T-helper 9 cell (primary cell): ENCODE data around the gene ECSCR.
"Not testable (repeated sequence)": the region's sequence is repeated elsewhere in the genome, so short reads cannot be mapped to it uniquely, and the experiment has no call there.

Source experiments
- DNase-seq: peaks from one replicate; pipeline ENCODE4 v3.0.0-alpha.2; 2020

ECSCR gene

GRCh38 chr5:139410121-139410992 is 52.2 kb downstream of the ECSCR start:
- DNase-seq, result no peak

DNA sequence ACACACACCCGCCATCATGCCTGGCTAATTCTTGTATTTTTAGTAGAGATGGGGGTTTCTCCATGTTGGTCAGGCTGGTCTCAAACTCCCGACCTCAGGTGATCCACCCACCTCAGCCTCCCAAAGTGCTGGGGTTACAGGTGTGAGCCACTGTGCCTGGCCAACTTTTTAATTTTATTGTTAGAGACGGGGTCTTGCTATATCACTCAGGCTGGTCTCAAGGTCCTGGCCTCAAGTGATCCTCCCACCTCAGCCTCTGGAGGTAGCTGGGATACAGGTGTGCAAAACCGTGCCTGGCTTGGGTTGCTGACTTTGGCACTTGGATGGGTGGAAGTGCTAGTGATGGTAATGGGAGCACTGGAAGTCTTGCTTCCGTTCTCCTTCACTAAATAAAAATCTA is 53.4 kb downstream of the ECSCR start:
- not testable (repeated sequence) for DNase-seq

DNA sequence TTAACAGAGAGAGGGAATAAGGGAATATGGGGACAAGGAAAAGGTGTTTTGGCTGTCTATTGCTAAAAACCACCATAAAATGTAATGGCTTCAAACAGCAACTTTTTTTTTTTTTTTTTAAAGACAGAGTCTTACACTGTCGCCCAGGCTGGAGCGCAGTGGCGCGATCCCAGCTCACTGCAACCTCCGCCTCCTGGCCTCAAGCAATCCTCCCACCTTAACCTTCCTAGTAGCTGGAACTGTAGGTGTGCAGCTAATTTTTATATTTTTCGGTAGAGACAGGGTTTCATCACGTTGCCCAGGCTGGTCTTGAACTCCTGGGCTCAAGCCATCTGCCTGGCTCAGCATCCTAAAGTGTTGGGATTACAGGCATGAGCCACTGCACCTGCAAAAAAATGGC is 54.4 kb downstream of the ECSCR start:
- no peak for DNase-seq

GRCh38 chr5:139407517-139407916 is 55.0 kb downstream of the ECSCR start:
- no peak for DNase-seq

- DNase-seq, result no peak
Observed at GRCh38 chr5:139406963-139407362, 55.6 kb downstream of the ECSCR start.

DNA sequence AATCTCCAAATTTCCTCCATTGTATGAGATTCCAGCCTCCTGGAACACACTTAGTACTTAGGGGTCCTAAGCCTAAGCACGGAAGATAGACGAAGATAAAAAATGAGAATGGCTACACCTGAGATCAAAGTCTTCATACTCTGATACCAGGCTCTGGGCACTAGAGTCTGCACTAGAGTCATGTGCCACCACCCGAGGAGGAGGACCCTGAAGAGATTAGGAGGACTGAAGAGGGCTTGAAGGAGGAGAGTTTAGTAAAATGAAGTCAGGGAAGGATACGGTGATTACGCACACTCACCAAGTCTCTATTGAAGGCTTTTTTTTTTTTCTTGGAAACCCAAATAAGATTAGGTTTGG is 58.1 kb downstream of the ECSCR start:
- DNase-seq, result no peak

DNA sequence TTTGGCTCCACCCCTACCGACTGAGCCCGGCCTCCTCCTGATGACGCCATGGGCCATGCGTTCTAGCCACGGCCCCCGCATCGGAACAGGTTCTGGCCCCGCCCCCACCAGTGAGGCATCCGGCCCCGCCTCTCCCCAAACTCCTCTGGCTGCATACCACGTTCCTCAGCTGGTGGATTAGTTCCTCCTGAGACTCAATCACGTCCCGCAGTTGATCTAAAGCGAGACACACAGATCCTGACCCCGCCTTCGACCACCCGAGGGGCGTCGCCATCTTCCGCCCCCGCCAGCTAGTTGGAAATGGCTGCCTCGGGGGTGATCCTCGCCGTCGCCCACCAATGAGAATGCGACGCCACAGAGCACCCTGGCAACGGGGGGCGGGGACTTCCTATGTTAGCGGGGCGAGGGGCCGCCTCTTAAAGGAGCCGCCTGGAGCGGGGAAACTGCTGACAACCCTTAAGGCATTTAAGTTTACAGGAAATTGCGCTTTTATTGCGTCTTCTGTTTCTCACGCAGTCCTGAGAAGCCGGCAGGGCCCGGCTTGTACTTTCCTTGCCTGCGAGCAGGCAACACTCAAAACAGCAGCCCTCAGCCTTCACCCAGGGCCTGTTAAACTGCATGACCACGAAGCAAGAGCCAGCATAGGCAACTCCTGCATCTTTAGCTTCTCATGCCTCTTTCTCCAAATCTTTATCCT is 58.6 kb downstream of the ECSCR start, which contains the start of gene SPATA24:
Gene SPATA24 (minus strand): TSS at position 303 of the 697 bp plus-strand sequence. CDS start 29 bp downstream, at position 274.
- peak; percentile 93 for DNase-seq

GRCh38 chr5:139403418-139403786 is 59.1 kb downstream of the ECSCR start:
- no peak for DNase-seq

DNA sequence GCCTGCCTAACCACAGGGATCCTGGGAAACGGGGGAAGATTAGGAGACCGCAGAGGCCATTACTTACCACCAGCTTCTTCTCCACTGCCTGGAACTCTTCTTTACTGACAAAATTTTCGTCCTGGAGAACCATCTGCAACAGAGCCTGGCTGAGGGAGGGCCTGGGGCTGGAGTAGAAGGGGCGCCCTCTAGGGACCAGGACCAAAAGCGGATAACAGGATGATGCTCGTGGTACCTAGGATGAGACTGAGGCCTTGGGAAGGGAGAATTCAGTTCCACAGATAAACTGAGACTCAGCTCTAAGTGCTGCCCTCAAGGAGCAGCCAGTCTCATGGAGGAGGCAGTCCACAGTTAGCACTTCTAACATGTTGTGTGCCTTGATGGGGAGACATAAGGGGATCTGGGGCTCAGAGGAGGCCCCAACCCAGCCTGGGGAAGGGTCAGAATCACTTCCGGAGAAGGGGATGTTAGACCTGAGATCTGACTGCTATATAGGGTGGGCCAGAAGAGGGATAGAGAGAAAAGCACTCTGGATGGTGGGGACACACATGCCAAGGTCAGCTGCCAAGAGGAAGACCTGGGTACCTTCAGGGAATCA is 59.9 kb downstream of the ECSCR start:
- DNase-seq, result no peak

DNA sequence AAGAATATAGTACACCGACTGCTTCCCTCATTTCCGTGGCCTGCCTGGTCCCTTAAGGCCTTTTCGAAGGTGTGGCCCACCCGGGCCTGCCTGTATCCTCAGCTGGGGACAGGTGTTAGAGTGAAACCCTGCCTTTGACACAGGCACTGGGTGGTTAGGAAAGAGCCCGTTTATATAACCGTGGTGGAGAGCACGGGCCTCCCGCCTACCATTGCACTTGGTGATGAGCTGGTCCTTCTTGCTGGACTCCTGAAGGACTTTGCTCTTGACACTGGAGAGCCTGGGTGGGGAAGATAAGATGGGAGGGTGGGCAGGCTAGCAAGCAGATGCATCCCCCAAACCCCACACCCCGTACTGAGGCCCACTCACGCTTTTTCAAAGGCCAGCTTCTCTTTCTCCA is 61.0 kb downstream of the ECSCR start:
- no peak for DNase-seq

GRCh38 chr5:139399501-139400121 is 62.9 kb downstream of the ECSCR start:
- DNase-seq, result no peak
